NCI-H128 (cell line): ENCODE data around the gene TAS2R3.

Experiments used
- DNase-seq: peaks from one replicate; lab custom pipeline; 2025; ENCODE audit not compliant: unreplicated experiment; lab: John Stamatoyannopoulos, UW

Gene TAS2R3

GRCh38 chr7:141785706-141786552 is 22.0 kb downstream of the TAS2R3 start:
- DNase-seq = peak; percentile 4

DNA sequence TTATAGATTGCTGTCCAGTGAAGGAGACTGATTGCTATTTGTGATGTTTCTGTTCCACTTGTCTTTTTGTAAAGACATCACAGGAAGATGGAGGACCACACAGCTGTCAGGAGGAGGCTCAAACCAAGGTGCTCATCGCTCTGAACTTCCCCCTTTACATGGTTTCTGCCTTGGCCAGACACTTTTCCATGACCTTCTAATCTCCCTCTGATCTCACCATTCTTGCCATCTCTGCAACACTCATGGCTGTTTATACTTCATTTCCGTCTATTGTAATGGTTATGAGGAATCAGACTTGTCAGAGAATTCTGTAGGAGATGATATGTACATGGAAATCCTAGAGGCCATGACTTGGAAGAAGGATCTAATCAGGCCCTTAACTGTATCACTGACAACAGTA is 24.4 kb downstream of the TAS2R3 start:
- DNase-seq = no peak

DNA sequence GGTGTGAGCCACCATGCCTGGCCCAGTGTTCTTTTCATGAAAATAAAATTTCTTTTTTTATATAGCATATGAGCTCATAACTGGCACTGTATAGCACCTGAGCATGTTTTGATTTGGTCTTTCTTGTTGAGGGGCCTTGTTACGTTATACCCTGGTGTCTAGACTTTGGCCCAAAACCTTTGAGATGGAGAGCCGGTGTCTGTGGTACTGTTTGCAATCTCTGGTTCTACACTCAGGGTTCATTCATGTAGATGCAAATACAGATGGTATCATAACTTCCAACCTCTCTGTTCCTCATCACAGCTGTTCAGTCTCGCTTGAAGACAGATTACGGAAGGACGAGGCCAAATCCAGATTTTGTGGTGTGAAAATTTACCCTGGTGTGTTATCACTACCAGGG is 26.0 kb downstream of the TAS2R3 start, which contains the start of gene TAS2R5:
TSS of gene TAS2R5 (plus strand) at position 301 of the 400 bp plus-strand sequence. CDS start 145 bp downstream, outside the sequence.
- DNase-seq = no peak

- no peak for DNase-seq
These were observed 28.6 kb downstream of the TAS2R3 start for GRCh38 chr7:141792526-141792925.
